HG03039 (cell line): Measurements from ENCODE around the gene RAB27A.
"Not testable (repeated sequence)": the region's sequence is repeated elsewhere in the genome, so short reads cannot be mapped to it uniquely, and the experiment has no call there.

Experiments
- ATAC-seq: cut with Tn5 transposase; IDR thresholded peaks from one replicate; pipeline ENCODE4 v1.9.1; 2021; ENCODE audit warnings: mild to moderate bottlenecking, moderate library complexity; ENCODE audit not compliant: unreplicated experiment

Gene RAB27A

GRCh38 chr15:55252201-55252600 lies 37.4 kb downstream of the RAB27A start:
- not testable (repeated sequence) for ATAC-seq

GRCh38 chr15:55250941-55251340 lies 38.7 kb downstream of the RAB27A start:
- no peak for ATAC-seq

GRCh38 chr15:55250392-55250791 lies 39.2 kb downstream of the RAB27A start:
- no peak for ATAC-seq

GRCh38 chr15:55249885-55250284 lies 39.7 kb downstream of the RAB27A start:
- ATAC-seq, result not testable (repeated sequence)

- no peak for ATAC-seq
Observed at GRCh38 chr15:55248895-55249294, 40.7 kb downstream of the RAB27A start.

GRCh38 chr15:55247766-55248427 lies 41.7 kb downstream of the RAB27A start:
- no peak for ATAC-seq

GRCh38 chr15:55247311-55247710 lies 42.3 kb downstream of the RAB27A start:
- ATAC-seq, result no peak

- no peak for ATAC-seq
Observed at GRCh38 chr15:55246567-55246966, 43.0 kb downstream of the RAB27A start.

- no peak for ATAC-seq
Observed at GRCh38 chr15:55245059-55245458, 44.6 kb downstream of the RAB27A start.

GRCh38 chr15:55241891-55242290 lies 47.7 kb downstream of the RAB27A start:
- ATAC-seq, result no peak

GRCh38 chr15:55241186-55241585 lies 48.4 kb downstream of the RAB27A start:
- ATAC-seq, result no peak

GRCh38 chr15:55240125-55240760 lies 49.4 kb downstream of the RAB27A start:
- no peak for ATAC-seq

GRCh38 chr15:55239440-55240124 lies 50.0 kb downstream of the RAB27A start:
- no peak for ATAC-seq

GRCh38 chr15:55238877-55239276 lies 50.7 kb downstream of the RAB27A start:
- no peak for ATAC-seq

- ATAC-seq, result no peak
Observed at GRCh38 chr15:55237219-55238130, 52.1 kb downstream of the RAB27A start.

- ATAC-seq, result no peak
Observed at GRCh38 chr15:55235546-55236036, 54.0 kb downstream of the RAB27A start.

- ATAC-seq, result no peak
Observed at GRCh38 chr15:55234800-55235104, 54.9 kb downstream of the RAB27A start.

- no peak for ATAC-seq
Observed at GRCh38 chr15:55234104-55234799, 55.4 kb downstream of the RAB27A start.

- no peak for ATAC-seq
Observed at GRCh38 chr15:55231455-55231854, 58.2 kb downstream of the RAB27A start.

- ATAC-seq, result no peak
Observed at GRCh38 chr15:55230953-55231352, 58.7 kb downstream of the RAB27A start.
